ENCODE measurements around the gene FHIT.

FHIT gene

GRCh38 chr3:60015032-60015705, 1236.1 kb downstream of the FHIT start:
- Histone ChIP-seq H3K36me3 (replicated peaks) (no peaks in the 10 kb centered on the region), H3K27me3 (replicated peaks) (no peaks in the 10 kb centered on the region), H3K4me3 (ENCODE audit: low read depth, low read length) (no peak overlapping the region), H3K27ac (no peak overlapping the region)
- TF ChIP-seq CTCF (IDR thresholded peaks at IDR 0.05; ENCODE audit: low read depth, low read length, missing control alignments) = no peak
- DNase-seq = no peak
- in situ Hi-C loops (cut with HindIII; ENCODE audit: low pct_ligation_motif_present, low sequenced_read_pairs) = no loop called here

GRCh38 chr3:60013241-60013640, 1238.0 kb downstream of the FHIT start:
- in situ Hi-C loops (cut with HindIII; ENCODE audit: low pct_ligation_motif_present, low sequenced_read_pairs) = no loop called here
- DNase-seq = no peak
- Histone ChIP-seq H3K36me3 (replicated peaks) (no peaks in the 10 kb centered on the region), H3K4me3 (ENCODE audit: low read depth, low read length) (no peak overlapping the region), H3K27ac (no peak overlapping the region), H3K27me3 (replicated peaks) (no peaks in the 10 kb centered on the region)
- TF ChIP-seq CTCF (IDR thresholded peaks at IDR 0.05; ENCODE audit: low read depth, low read length, missing control alignments) = no peak

- no peaks in the 10 kb centered on the region for H3K27me3 ChIP-seq (replicated peaks)
- no peak overlapping the region for H3K4me3 ChIP-seq (ENCODE audit: low read depth, low read length)
- H3K36me3 ChIP-seq (replicated peaks) = no peaks in the 10 kb centered on the region
- DNase-seq = no peak
- in situ Hi-C loops (cut with HindIII; ENCODE audit: low pct_ligation_motif_present, low sequenced_read_pairs) = no loop called here
- no peak for TF ChIP-seq CTCF (IDR thresholded peaks at IDR 0.05; ENCODE audit: low read depth, low read length, missing control alignments)
- no peak overlapping the region for H3K27ac ChIP-seq
These were observed 1240.0 kb downstream of the FHIT start for GRCh38 chr3:60011218-60011617.

- no peak for TF ChIP-seq CTCF (IDR thresholded peaks at IDR 0.05; ENCODE audit: low read depth, low read length, missing control alignments)
- in situ Hi-C loops (cut with HindIII; ENCODE audit: low pct_ligation_motif_present, low sequenced_read_pairs) = no loop called here
- H3K27ac ChIP-seq = no peak overlapping the region
- H3K4me3 ChIP-seq (ENCODE audit: low read depth, low read length) = no peak overlapping the region
- H3K27me3 ChIP-seq (replicated peaks) = no peaks in the 10 kb centered on the region
- DNase-seq = no peak
- H3K36me3 ChIP-seq (replicated peaks) = no peaks in the 10 kb centered on the region
These were observed 1240.5 kb downstream of the FHIT start for GRCh38 chr3:60010781-60011180.

GRCh38 chr3:60009931-60010478, 1241.2 kb downstream of the FHIT start:
- H3K36me3 ChIP-seq (replicated peaks) = no peaks in the 10 kb centered on the region
- H3K27ac ChIP-seq = no peak overlapping the region
- no peaks in the 10 kb centered on the region for H3K27me3 ChIP-seq (replicated peaks)
- no peak for TF ChIP-seq CTCF (IDR thresholded peaks at IDR 0.05; ENCODE audit: low read depth, low read length, missing control alignments)
- DNase-seq = no peak
- H3K4me3 ChIP-seq (ENCODE audit: low read depth, low read length) = no peak overlapping the region
- in situ Hi-C loops (cut with HindIII; ENCODE audit: low pct_ligation_motif_present, low sequenced_read_pairs) = no loop called here

GRCh38 chr3:60001369-60001768, 1249.9 kb downstream of the FHIT start:
- no peak overlapping the region for H3K4me3 ChIP-seq (ENCODE audit: low read depth, low read length)
- no peaks in the 10 kb centered on the region for H3K27me3 ChIP-seq (replicated peaks)
- in situ Hi-C loops (cut with HindIII; ENCODE audit: low pct_ligation_motif_present, low sequenced_read_pairs) = no loop called here
- H3K36me3 ChIP-seq (replicated peaks) = no peaks in the 10 kb centered on the region
- no peak for DNase-seq
- no peak for TF ChIP-seq CTCF (IDR thresholded peaks at IDR 0.05; ENCODE audit: low read depth, low read length, missing control alignments)
- H3K27ac ChIP-seq = no peak overlapping the region
